SK-N-MC (cell line): ENCODE measurements around the gene IDUA.

Source experiments
- EZH2 ChIP-seq: fragments of 200-600 bp; sonication (generic); IDR thresholded peaks from one replicate; pipeline ENCODE4 v1.6.1; 2017; ENCODE audit warnings: antibody characterized with exemption
- FOXP2 ChIP-seq: optimal IDR thresholded peaks from 2 replicates; pipeline ENCODE3; 2011; ENCODE audit warnings: mild to moderate bottlenecking, moderate library complexity; ENCODE audit not compliant: insufficient read depth; ENCODE audit errors: extremely low read length, control extremely low read depth
- POLR2AphosphoS5 ChIP-seq: IDR thresholded peaks from 2 replicates; pipeline ENCODE4 v1.6.1; 2012; ENCODE audit warnings: mild to moderate bottlenecking, low read depth, low read length, borderline replicate concordance

DNA sequence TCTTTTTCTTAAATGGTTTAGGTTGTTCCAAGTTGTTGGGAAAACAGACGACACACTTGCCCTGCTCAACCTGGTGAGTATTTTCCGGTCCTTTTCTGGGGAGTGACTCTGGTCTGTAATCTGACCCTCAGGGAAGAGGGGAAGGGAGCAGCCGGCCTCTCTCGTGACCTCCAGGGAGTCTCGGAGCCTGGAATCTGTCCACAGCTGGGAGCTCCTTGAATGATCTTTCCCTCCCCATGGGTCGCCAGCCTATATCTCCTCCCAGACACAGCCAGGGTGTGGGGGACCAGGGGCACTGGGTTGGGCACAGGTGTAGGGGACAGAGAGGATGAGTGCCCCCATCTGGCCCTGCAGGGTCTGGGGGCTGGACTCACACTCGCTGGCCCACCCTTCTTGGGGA lies 35.7 kb upstream of the IDUA start:
- no peak for TF ChIP-seq EZH2
- no peak for TF ChIP-seq POLR2AphosphoS5
- TF ChIP-seq FOXP2, result no peak
